Gastrocnemius medialis (tissue), 4 donors: ENCODE data around the gene CATSPER1.

Experiments used
- POLR2A ChIP-seq, 2 donors: fragments of 450-650 bp; IDR thresholded peaks; one replicate each; pipeline ENCODE4 v1.6.1; 2017; ENCODE audit warnings: antibody characterized with exemption in 2 of 2, mild to moderate bottlenecking in 2 of 2, moderate library complexity in 2 of 2
- TF ChIP-seq, protein P1 (sequence below), 5 experiments: fragments of 450-650 bp in 3 of 5; fragments of 200-600 bp in 2 of 5; sonication (generic) in 2 of 5; IDR thresholded peaks in 4 of 5; conservative IDR thresholded peaks in 1 of 5; 1 replicate in 4 of 5; 2 replicates in 1 of 5; pipeline ENCODE4 v1.5.1; 2016 to 2019; ENCODE audit warnings: antibody characterized with exemption in 5 of 5, mild to moderate bottlenecking in 3 of 5, moderate library complexity in 3 of 5

DNA sequence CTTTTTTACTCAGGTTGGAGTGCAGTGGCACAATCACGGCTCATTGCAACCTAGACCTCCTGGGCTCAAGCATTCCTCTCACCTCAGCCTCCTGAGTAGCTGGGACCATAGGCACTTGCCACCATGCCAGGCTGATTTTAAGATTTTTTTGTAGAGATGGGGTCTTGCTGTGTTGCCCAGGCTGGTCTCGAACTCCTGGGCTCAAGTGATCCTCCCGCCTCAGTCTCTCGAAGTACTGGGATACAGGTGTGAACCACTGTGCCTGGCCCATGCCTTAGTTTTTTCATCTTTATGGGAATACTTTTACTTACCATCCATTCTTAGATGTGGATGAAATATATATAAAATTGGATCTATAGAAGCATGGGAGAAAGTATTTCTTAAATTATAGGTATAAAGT is 49.0 kb upstream of the CATSPER1 start:
- TF ChIP-seq, protein P1, sequence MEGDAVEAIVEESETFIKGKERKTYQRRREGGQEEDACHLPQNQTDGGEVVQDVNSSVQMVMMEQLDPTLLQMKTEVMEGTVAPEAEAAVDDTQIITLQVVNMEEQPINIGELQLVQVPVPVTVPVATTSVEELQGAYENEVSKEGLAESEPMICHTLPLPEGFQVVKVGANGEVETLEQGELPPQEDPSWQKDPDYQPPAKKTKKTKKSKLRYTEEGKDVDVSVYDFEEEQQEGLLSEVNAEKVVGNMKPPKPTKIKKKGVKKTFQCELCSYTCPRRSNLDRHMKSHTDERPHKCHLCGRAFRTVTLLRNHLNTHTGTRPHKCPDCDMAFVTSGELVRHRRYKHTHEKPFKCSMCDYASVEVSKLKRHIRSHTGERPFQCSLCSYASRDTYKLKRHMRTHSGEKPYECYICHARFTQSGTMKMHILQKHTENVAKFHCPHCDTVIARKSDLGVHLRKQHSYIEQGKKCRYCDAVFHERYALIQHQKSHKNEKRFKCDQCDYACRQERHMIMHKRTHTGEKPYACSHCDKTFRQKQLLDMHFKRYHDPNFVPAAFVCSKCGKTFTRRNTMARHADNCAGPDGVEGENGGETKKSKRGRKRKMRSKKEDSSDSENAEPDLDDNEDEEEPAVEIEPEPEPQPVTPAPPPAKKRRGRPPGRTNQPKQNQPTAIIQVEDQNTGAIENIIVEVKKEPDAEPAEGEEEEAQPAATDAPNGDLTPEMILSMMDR (IDR thresholded peaks at IDR 0.05 in 4 of 5, conservative IDR thresholded peaks at IDR 0.05 in 1 of 5) = no peak
- no peak for TF ChIP-seq POLR2A (IDR thresholded peaks at IDR 0.05)
